K562 (cell line): Measurements from ENCODE around the gene NPEPL1.

ENCODE experiments used
- BRD9 ChIP-seq: fragments of 450-650 bp; IDR thresholded peaks from 2 replicates; pipeline ENCODE4 v1.6.1; 2018; ENCODE audit warnings: low read depth; ENCODE audit not compliant: partially characterized antibody
- MXI1 ChIP-seq: IDR thresholded peaks from 2 replicates; pipeline ENCODE4 v1.6.1; 2011; ENCODE audit warnings: low read depth, mild to moderate bottlenecking, improper control_type of control experiment, low read length
- POLR2AphosphoS5 ChIP-seq: IDR thresholded peaks from 2 replicates; pipeline ENCODE4 v1.6.1; 2011; ENCODE audit warnings: mild to moderate bottlenecking, low read depth, low read length, moderate library complexity; ENCODE audit not compliant: control insufficient read depth, insufficient read depth
- ZNF134 ChIP-seq: fragments of 250-450 bp; sonication (Bioruptor Pico); conservative IDR thresholded peaks from 2 replicates; pipeline ENCODE4 v1.4.0; 2020
- ZNF140 ChIP-seq: fragments of 250-450 bp; sonication (Bioruptor Pico); IDR thresholded peaks from 2 replicates; pipeline ENCODE4 v1.8.0; 2021; ENCODE audit warnings: moderate library complexity, mild to moderate bottlenecking, inconsistent platforms
- TF ChIP-seq, protein P1 (sequence below), 3 experiments: IDR thresholded peaks in 2 of 3; conservative IDR thresholded peaks in 1 of 3; 2 replicates each; pipeline ENCODE4 v1.5.1; 2011 to 2012; ENCODE audit warnings: low read length in 3 of 3, mild to moderate bottlenecking in 3 of 3, control low read depth in 2 of 3, improper control_type of control experiment in 1 of 3, inconsistent platforms in 1 of 3, low read depth in 1 of 3, mixed read lengths in 1 of 3, moderate library complexity in 1 of 3; ENCODE audit not compliant: insufficient read depth in 2 of 3

DNA sequence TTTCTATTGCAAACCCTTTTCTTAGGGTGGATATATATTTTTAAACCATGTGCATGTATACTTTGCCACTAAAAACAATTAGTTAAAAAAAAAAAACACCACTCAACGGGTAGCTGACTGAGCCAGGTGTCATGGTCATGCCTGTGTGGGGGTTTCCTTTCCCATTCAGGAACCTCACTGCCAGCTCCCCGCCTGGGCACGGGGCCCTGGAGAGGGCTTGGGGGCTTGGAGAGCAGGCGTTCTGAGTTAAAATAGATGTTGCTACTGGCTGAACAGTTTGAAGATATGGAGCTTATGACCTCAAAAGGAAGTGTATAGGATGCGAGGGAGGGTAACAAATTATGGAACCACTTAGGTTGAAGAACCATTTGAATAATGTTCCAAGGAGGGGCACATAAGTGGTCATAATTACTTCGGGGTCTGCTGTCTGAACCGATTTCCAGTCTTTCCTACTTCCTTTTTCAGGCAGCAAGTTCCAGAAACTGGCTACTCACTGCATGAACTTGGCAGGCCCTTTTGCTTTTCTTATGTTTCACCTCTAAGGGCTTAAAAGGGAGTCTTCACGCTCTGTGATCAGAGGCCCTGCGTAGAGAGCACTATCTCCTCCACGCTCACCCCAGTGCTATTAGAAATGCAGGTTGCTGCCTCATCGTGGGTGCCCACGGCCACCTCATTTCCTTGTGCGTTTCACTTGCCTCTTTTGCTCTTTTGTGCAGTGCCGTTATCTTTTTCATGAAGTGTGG, 31.6 kb upstream of the NPEPL1 start:
- TF ChIP-seq POLR2AphosphoS5: no peak
- no peak for TF ChIP-seq ZNF140
- TF ChIP-seq, protein P1, sequence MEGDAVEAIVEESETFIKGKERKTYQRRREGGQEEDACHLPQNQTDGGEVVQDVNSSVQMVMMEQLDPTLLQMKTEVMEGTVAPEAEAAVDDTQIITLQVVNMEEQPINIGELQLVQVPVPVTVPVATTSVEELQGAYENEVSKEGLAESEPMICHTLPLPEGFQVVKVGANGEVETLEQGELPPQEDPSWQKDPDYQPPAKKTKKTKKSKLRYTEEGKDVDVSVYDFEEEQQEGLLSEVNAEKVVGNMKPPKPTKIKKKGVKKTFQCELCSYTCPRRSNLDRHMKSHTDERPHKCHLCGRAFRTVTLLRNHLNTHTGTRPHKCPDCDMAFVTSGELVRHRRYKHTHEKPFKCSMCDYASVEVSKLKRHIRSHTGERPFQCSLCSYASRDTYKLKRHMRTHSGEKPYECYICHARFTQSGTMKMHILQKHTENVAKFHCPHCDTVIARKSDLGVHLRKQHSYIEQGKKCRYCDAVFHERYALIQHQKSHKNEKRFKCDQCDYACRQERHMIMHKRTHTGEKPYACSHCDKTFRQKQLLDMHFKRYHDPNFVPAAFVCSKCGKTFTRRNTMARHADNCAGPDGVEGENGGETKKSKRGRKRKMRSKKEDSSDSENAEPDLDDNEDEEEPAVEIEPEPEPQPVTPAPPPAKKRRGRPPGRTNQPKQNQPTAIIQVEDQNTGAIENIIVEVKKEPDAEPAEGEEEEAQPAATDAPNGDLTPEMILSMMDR (IDR thresholded peaks at IDR 0.05 in 2 of 3, conservative IDR thresholded peaks at IDR 0.05 in 1 of 3; ENCODE audit: insufficient read depth in 2 of 3, low read depth in 1 of 3, low read length in 3 of 3): no peak
- no peak for TF ChIP-seq MXI1
- no peak for TF ChIP-seq ZNF134 (CRISPR knock-in tag)
- TF ChIP-seq BRD9: no peak
